HepG2 (cell line): ENCODE measurements around the gene MEX3D. TPM values are rescaled to one million over a fixed set of nuclear protein-coding genes. Genes with fewer than 3 reads are reported as not detected.

Source experiments
- CC2D1A ChIP-seq: sonication (generic); formaldehyde crosslinking; IDR thresholded peaks from 2 replicates; pipeline ENCODE4 v1.8.1; 2023; ENCODE audit warnings: mild to moderate bottlenecking, missing genetic modification reagents
- CENPT ChIP-seq: sonication (generic); formaldehyde crosslinking; IDR thresholded peaks from 2 replicates; pipeline ENCODE4 v1.8.0; 2022; ENCODE audit warnings: low read depth, mild to moderate bottlenecking, moderate library complexity, missing genetic modification reagents
- FOXK2 ChIP-seq: fragments of 450-650 bp; IDR thresholded peaks from 2 replicates; pipeline ENCODE4 v1.6.1; 2016
- KDM4B ChIP-seq: sonication (generic); formaldehyde crosslinking; IDR thresholded peaks from 2 replicates; pipeline ENCODE4 v1.4.0; 2020; ENCODE audit warnings: missing genetic modification reagents
- NONO ChIP-seq, 2 experiments: fragments of 450-650 bp in 1 of 2; sonication (generic) in 1 of 2; formaldehyde crosslinking in 1 of 2; IDR thresholded peaks in 1 of 2; conservative IDR thresholded peaks in 1 of 2; 2 replicates each; pipeline versions ENCODE4 v1.6.1 to v1.8.0; 2017 to 2022; ENCODE audit warnings: mild to moderate bottlenecking in 1 of 2, missing genetic modification reagents in 1 of 2, moderate library complexity in 1 of 2
- PHF21A ChIP-seq: sonication (generic); formaldehyde crosslinking; IDR thresholded peaks from 2 replicates; pipeline ENCODE4 v1.5.0; 2020; ENCODE audit warnings: mild to moderate bottlenecking, missing genetic modification reagents
- PHF8 ChIP-seq: sonication (generic); formaldehyde crosslinking; IDR thresholded peaks from 2 replicates; pipeline ENCODE4 v1.5.0; 2020; ENCODE audit warnings: missing genetic modification reagents
- POLR2A ChIP-seq, 2 experiments: IDR thresholded peaks; 2 replicates each; pipeline ENCODE4 v1.6.1; 2011; ENCODE audit warnings: low read depth in 2 of 2, low read length in 2 of 2, mild to moderate bottlenecking in 1 of 2, moderate library complexity in 1 of 2; ENCODE audit not compliant: insufficient read depth in 1 of 2
- SIX4 ChIP-seq: sonication (generic); formaldehyde crosslinking; IDR thresholded peaks from 2 replicates; pipeline ENCODE4 v1.4.0; 2020; ENCODE audit warnings: missing genetic modification reagents
- ZNF350 ChIP-seq: sonication (generic); formaldehyde crosslinking; IDR thresholded peaks from 2 replicates; pipeline ENCODE4 v1.4.0; 2020; ENCODE audit warnings: mild to moderate bottlenecking, low read depth, missing genetic modification reagents, borderline replicate concordance
- ZNF550 ChIP-seq: sonication (generic); formaldehyde crosslinking; IDR thresholded peaks from 2 replicates; pipeline ENCODE4 v1.4.0; 2020; ENCODE audit warnings: mild to moderate bottlenecking, missing genetic modification reagents, borderline replicate concordance
- ZNF713 ChIP-seq: sonication (generic); formaldehyde crosslinking; IDR thresholded peaks from 2 replicates; pipeline ENCODE4 v1.4.0; 2020; ENCODE audit warnings: mild to moderate bottlenecking, missing genetic modification reagents
- polyA plus RNA-seq, 8 experiments: library from polyadenylated mRNA; depleted of rRNA in 3 of 8; stranded (reverse) in 7 of 8; unstranded in 1 of 8; fragments of >200 nt; fragmentation: Illumina TruSeq in 4 of 8; extraction: Trizol in 4 of 8; gene quantifications; 2 replicates each; pipeline versions ENCODE4 v1.2.1 to v1.2.3, GENCODE V29; 2011 to 2016; ENCODE audit warnings: low read depth in 4 of 8, missing spikeins in 1 of 8, mixed read lengths in 1 of 8; ENCODE audit not compliant: insufficient read depth in 1 of 8
- total RNA-seq, 5 experiments: library from RNA; depleted of rRNA; stranded (reverse); fragments of >200 nt; fragmentation: Illumina TruSeq; extraction: Trizol; gene quantifications; 2 replicates each; pipeline ENCODE4 v1.2.3, GENCODE V29; 2016; ENCODE audit warnings: low read depth in 1 of 5
- TF ChIP-seq, protein P1 (sequence below): sonication (generic); formaldehyde crosslinking; IDR thresholded peaks from 2 replicates; pipeline ENCODE4 v1.4.0; 2020; ENCODE audit warnings: missing genetic modification reagents, borderline replicate concordance
- TF ChIP-seq, protein P2 (sequence below): sonication (generic); formaldehyde crosslinking; IDR thresholded peaks from 2 replicates; pipeline ENCODE4 v1.5.1; 2020; ENCODE audit warnings: mild to moderate bottlenecking, missing genetic modification reagents, borderline replicate concordance
- TF ChIP-seq, protein P3 (sequence below): fragments of 450-650 bp; IDR thresholded peaks from 2 replicates; pipeline ENCODE4 v1.6.1; 2017
- TF ChIP-seq, protein P4 (sequence below): sonication (generic); formaldehyde crosslinking; IDR thresholded peaks from 2 replicates; pipeline ENCODE4 v1.4.0; 2020; ENCODE audit warnings: missing genetic modification reagents
- TF ChIP-seq, protein P5 (sequence below): sonication (generic); formaldehyde crosslinking; IDR thresholded peaks from 2 replicates; pipeline ENCODE4 v1.4.0; 2020; ENCODE audit warnings: mild to moderate bottlenecking, missing genetic modification reagents

MEX3D gene
- total and polyA plus RNA-seq, 2 of the 13 experiments (the other 11 are each of a cell fraction or from before 2014, with no cell fraction given) = 3.6 to 17.1 TPM

DNA sequence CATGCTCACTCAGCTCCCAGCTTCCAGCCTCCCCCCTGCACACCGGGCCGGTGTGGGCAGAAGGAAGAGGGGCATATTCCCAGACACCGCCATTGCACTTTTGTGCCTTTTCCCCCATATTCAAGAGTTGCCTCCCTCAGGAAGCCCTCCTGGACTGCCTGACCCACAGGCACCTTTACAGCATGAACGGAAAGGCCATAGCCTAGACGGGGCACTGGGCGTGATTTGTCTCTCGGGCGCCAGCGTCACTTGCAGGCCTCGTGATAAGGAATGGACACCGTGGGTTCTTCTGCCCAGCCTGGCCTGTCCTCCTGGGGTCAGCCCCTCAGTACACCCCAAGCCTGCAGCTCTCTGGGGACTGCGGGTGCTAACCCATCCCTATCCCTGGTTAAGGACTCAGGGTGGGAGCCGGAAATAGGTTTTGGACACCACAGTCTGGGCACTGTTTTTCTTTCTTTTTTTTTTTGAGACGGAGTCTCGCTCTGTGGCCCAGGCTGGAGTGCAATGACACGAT lies 38.1 kb upstream of the MEX3D start (continued):
- TF ChIP-seq, protein P1, sequence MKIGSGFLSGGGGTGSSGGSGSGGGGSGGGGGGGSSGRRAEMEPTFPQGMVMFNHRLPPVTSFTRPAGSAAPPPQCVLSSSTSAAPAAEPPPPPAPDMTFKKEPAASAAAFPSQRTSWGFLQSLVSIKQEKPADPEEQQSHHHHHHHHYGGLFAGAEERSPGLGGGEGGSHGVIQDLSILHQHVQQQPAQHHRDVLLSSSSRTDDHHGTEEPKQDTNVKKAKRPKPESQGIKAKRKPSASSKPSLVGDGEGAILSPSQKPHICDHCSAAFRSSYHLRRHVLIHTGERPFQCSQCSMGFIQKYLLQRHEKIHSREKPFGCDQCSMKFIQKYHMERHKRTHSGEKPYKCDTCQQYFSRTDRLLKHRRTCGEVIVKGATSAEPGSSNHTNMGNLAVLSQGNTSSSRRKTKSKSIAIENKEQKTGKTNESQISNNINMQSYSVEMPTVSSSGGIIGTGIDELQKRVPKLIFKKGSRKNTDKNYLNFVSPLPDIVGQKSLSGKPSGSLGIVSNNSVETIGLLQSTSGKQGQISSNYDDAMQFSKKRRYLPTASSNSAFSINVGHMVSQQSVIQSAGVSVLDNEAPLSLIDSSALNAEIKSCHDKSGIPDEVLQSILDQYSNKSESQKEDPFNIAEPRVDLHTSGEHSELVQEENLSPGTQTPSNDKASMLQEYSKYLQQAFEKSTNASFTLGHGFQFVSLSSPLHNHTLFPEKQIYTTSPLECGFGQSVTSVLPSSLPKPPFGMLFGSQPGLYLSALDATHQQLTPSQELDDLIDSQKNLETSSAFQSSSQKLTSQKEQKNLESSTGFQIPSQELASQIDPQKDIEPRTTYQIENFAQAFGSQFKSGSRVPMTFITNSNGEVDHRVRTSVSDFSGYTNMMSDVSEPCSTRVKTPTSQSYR (CRISPR knock-in tag) = peak; percentile 10; the same call in 1 of the 2 replicates
- TF ChIP-seq, protein P2, sequence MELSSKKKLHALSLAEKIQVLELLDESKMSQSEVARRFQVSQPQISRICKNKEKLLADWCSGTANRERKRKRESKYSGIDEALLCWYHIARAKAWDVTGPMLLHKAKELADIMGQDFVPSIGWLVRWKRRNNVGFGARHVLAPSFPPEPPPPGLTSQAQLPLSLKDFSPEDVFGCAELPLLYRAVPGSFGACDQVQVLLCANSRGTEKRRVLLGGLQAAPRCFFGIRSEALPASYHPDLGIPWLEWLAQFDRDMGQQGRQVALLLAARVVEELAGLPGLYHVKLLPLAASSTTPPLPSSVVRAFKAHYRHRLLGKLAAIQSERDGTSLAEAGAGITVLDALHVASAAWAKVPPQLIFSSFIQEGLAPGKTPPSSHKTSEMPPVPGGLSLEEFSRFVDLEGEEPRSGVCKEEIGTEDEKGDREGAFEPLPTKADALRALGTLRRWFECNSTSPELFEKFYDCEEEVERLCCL (CRISPR knock-in tag) = 0 out of 2 replicates have a peak, but pooled peaks have one; percentile 37
- TF ChIP-seq CENPT (CRISPR knock-in tag) (0 out of 2 replicates have a peak, but pooled peaks have one; percentile 23), PHF8 (CRISPR knock-in tag) (no peak; the same call in 1 of the 2 replicates), ZNF713 (no peak), NONO (IDR thresholded peaks at IDR 0.05) (no peak), NONO (CRISPR knock-in tag; conservative IDR thresholded peaks at IDR 0.05) (peak; percentile 34; the same call in 1 of the 2 replicates), PHF21A (CRISPR knock-in tag) (peak; percentile 2; the same call in 1 of the 2 replicates), ZNF550 (no peak), SIX4 (CRISPR knock-in tag) (no peak), CC2D1A (CRISPR knock-in tag) (no peak), POLR2A (IDR thresholded peaks at IDR 0.05; ENCODE audit: insufficient read depth in 1 of 2, low read depth in 2 of 2, low read length in 2 of 2) (no peak), ZNF350 (CRISPR knock-in tag) (0 out of 2 replicates have a peak, but pooled peaks have one; percentile 2), FOXK2 (no peak), KDM4B (CRISPR knock-in tag) (no peak)
- TF ChIP-seq, protein P3, sequence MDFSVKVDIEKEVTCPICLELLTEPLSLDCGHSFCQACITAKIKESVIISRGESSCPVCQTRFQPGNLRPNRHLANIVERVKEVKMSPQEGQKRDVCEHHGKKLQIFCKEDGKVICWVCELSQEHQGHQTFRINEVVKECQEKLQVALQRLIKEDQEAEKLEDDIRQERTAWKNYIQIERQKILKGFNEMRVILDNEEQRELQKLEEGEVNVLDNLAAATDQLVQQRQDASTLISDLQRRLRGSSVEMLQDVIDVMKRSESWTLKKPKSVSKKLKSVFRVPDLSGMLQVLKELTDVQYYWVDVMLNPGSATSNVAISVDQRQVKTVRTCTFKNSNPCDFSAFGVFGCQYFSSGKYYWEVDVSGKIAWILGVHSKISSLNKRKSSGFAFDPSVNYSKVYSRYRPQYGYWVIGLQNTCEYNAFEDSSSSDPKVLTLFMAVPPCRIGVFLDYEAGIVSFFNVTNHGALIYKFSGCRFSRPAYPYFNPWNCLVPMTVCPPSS = no peak
- TF ChIP-seq, protein P4, sequence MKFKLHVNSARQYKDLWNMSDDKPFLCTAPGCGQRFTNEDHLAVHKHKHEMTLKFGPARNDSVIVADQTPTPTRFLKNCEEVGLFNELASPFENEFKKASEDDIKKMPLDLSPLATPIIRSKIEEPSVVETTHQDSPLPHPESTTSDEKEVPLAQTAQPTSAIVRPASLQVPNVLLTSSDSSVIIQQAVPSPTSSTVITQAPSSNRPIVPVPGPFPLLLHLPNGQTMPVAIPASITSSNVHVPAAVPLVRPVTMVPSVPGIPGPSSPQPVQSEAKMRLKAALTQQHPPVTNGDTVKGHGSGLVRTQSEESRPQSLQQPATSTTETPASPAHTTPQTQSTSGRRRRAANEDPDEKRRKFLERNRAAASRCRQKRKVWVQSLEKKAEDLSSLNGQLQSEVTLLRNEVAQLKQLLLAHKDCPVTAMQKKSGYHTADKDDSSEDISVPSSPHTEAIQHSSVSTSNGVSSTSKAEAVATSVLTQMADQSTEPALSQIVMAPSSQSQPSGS (CRISPR knock-in tag) = 0 out of 2 replicates have a peak, but pooled peaks have one; percentile 16
- TF ChIP-seq, protein P5, sequence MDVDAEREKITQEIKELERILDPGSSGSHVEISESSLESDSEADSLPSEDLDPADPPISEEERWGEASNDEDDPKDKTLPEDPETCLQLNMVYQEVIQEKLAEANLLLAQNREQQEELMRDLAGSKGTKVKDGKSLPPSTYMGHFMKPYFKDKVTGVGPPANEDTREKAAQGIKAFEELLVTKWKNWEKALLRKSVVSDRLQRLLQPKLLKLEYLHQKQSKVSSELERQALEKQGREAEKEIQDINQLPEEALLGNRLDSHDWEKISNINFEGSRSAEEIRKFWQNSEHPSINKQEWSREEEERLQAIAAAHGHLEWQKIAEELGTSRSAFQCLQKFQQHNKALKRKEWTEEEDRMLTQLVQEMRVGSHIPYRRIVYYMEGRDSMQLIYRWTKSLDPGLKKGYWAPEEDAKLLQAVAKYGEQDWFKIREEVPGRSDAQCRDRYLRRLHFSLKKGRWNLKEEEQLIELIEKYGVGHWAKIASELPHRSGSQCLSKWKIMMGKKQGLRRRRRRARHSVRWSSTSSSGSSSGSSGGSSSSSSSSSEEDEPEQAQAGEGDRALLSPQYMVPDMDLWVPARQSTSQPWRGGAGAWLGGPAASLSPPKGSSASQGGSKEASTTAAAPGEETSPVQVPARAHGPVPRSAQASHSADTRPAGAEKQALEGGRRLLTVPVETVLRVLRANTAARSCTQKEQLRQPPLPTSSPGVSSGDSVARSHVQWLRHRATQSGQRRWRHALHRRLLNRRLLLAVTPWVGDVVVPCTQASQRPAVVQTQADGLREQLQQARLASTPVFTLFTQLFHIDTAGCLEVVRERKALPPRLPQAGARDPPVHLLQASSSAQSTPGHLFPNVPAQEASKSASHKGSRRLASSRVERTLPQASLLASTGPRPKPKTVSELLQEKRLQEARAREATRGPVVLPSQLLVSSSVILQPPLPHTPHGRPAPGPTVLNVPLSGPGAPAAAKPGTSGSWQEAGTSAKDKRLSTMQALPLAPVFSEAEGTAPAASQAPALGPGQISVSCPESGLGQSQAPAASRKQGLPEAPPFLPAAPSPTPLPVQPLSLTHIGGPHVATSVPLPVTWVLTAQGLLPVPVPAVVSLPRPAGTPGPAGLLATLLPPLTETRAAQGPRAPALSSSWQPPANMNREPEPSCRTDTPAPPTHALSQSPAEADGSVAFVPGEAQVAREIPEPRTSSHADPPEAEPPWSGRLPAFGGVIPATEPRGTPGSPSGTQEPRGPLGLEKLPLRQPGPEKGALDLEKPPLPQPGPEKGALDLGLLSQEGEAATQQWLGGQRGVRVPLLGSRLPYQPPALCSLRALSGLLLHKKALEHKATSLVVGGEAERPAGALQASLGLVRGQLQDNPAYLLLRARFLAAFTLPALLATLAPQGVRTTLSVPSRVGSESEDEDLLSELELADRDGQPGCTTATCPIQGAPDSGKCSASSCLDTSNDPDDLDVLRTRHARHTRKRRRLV = no peak
